ENCODE measurements around the gene CCDC90B. TPM values are rescaled to one million over a fixed set of nuclear protein-coding genes. Genes with fewer than 3 reads are reported as not detected.

CCDC90B gene
- total and polyA plus RNA-seq, 2 donors: 51.1 to 68.4 TPM

GRCh38 chr11:83222499-83222898 is 63.7 kb downstream of the CCDC90B start:
- 98% methylated on average over 1 of the region's 1 CpG for WGBS
- Histone ChIP-seq H3K4me3 (ENCODE audit: low read length in 2 of 2) (no peak overlapping the region), H3K27me3 (ENCODE audit: control insufficient read depth in 2 of 2, insufficient read depth in 1 of 2, low read length in 1 of 2) (no peaks in the 10 kb centered on the region), H3K9me3 (ENCODE audit: control insufficient read depth in 2 of 2, insufficient read depth in 1 of 2, low read length in 1 of 2) (no peaks in the 10 kb centered on the region), H3K4me1 (ENCODE audit: control insufficient read depth in 2 of 2, insufficient read depth in 2 of 2, low read length in 2 of 2) (no peaks in the 10 kb centered on the region), H3K36me3 (ENCODE audit: control insufficient read depth in 2 of 2, insufficient read depth in 2 of 2, low read length in 1 of 2) (no peaks in the 10 kb centered on the region), H3K27ac (ENCODE audit: low read depth in 1 of 2, low read length in 1 of 2) (no peak overlapping the region)
- DNase-seq (ENCODE audit: low read depth in 6 of 9, low spot score in 9 of 9): no peak

- no peak overlapping the region for H3K4me3 ChIP-seq (ENCODE audit: low read length in 2 of 2)
- DNase-seq (ENCODE audit: low read depth in 6 of 9, low spot score in 9 of 9): no peak
- no peaks in the 10 kb centered on the region for H3K9me3 ChIP-seq (ENCODE audit: control insufficient read depth in 2 of 2, insufficient read depth in 1 of 2, low read length in 1 of 2)
- H3K27ac ChIP-seq (ENCODE audit: low read depth in 1 of 2, low read length in 1 of 2): no peak overlapping the region
- H3K27me3 ChIP-seq (ENCODE audit: control insufficient read depth in 2 of 2, insufficient read depth in 1 of 2, low read length in 1 of 2): no peaks in the 10 kb centered on the region
- no peaks in the 10 kb centered on the region for H3K36me3 ChIP-seq (ENCODE audit: control insufficient read depth in 2 of 2, insufficient read depth in 2 of 2, low read length in 1 of 2)
- no peaks in the 10 kb centered on the region for H3K4me1 ChIP-seq (ENCODE audit: control insufficient read depth in 2 of 2, insufficient read depth in 2 of 2, low read length in 2 of 2)
Observed at GRCh38 chr11:83221694-83222093, 64.5 kb downstream of the CCDC90B start.

GRCh38 chr11:83220260-83220659 is 65.9 kb downstream of the CCDC90B start:
- Histone ChIP-seq H3K4me1 (ENCODE audit: control insufficient read depth in 2 of 2, insufficient read depth in 2 of 2, low read length in 2 of 2) (no peaks in the 10 kb centered on the region), H3K4me3 (ENCODE audit: low read length in 2 of 2) (no peak overlapping the region), H3K9me3 (ENCODE audit: control insufficient read depth in 2 of 2, insufficient read depth in 1 of 2, low read length in 1 of 2) (no peaks in the 10 kb centered on the region), H3K27me3 (ENCODE audit: control insufficient read depth in 2 of 2, insufficient read depth in 1 of 2, low read length in 1 of 2) (no peaks in the 10 kb centered on the region), H3K27ac (ENCODE audit: low read depth in 1 of 2, low read length in 1 of 2) (no peak overlapping the region), H3K36me3 (ENCODE audit: control insufficient read depth in 2 of 2, insufficient read depth in 2 of 2, low read length in 1 of 2) (no peaks in the 10 kb centered on the region)
- no peak for DNase-seq (ENCODE audit: low read depth in 6 of 9, low spot score in 9 of 9)
- WGBS: 97% methylated on average over 10 of the region's 10 CpGs

GRCh38 chr11:83219095-83219494 is 67.1 kb downstream of the CCDC90B start:
- Histone ChIP-seq H3K4me3 (ENCODE audit: low read length in 2 of 2) (no peak overlapping the region), H3K27me3 (ENCODE audit: control insufficient read depth in 2 of 2, insufficient read depth in 1 of 2, low read length in 1 of 2) (no peaks in the 10 kb centered on the region), H3K27ac (ENCODE audit: low read depth in 1 of 2, low read length in 1 of 2) (no peak overlapping the region), H3K9me3 (ENCODE audit: control insufficient read depth in 2 of 2, insufficient read depth in 1 of 2, low read length in 1 of 2) (no peaks in the 10 kb centered on the region), H3K4me1 (ENCODE audit: control insufficient read depth in 2 of 2, insufficient read depth in 2 of 2, low read length in 2 of 2) (no peaks in the 10 kb centered on the region), H3K36me3 (ENCODE audit: control insufficient read depth in 2 of 2, insufficient read depth in 2 of 2, low read length in 1 of 2) (no peaks in the 10 kb centered on the region)
- no peak for DNase-seq (ENCODE audit: low read depth in 6 of 9, low spot score in 9 of 9)
- WGBS: 94% methylated on average over 8 of the region's 8 CpGs

Other genes starting within 250 kb of the CCDC90B start
- 4.5 TPM for gene RAB30, start 214.5 kb downstream of the CCDC90B start, total RNA-seq
- 7.5 TPM for gene RAB30, start 214.5 kb downstream of the CCDC90B start, polyA plus RNA-seq
- 51.8 TPM for gene PCF11, start 129.2 kb downstream of the CCDC90B start, total RNA-seq
- gene PCF11, start 129.2 kb downstream of the CCDC90B start, polyA plus RNA-seq: 62.8 TPM
- gene ANKRD42, start 92.7 kb downstream of the CCDC90B start, total RNA-seq: 2.2 TPM
- gene ANKRD42, start 92.7 kb downstream of the CCDC90B start, polyA plus RNA-seq: 5.7 TPM

Measured in thymus (tissue), 11 donors.